Thoracic aorta (tissue), 2 donors: Measurements from ENCODE around the gene METAP1D. TPM values are rescaled to one million over a fixed set of nuclear protein-coding genes. Genes with fewer than 3 reads are reported as not detected.

Experiments used
- ATAC-seq: fragments of 150-250 bp; one replicate; pipeline ENCODE4 v1.8.0; 2017; ENCODE audit warnings: low read depth; ENCODE audit not compliant: insufficient number of reproducible peaks, low FRiP score
- DNase-seq: peaks from one replicate; pipeline ENCODE4 v3.0.0-alpha.2; 2020; ENCODE audit warnings: low spot score
- H3K27ac ChIP-seq, 2 donors: fragments of 200-600 bp; sonication (generic); 1 replicate in 1 of 2; 2 replicates in 1 of 2; pipeline ENCODE4 v1.5.1; 2016; ENCODE audit warnings: mild to moderate bottlenecking in 2 of 2, moderate library complexity in 2 of 2
- H3K27me3 ChIP-seq: fragments of 200-600 bp; sonication (generic); replicated peaks from 2 replicates; pipeline ENCODE4 v1.6.0; 2016; ENCODE audit warnings: mild to moderate bottlenecking; ENCODE audit not compliant: insufficient read depth
- H3K36me3 ChIP-seq: fragments of 200-600 bp; sonication (generic); one replicate; pipeline ENCODE4 v1.5.1; 2016
- H3K4me1 ChIP-seq, 2 donors: fragments of 200-600 bp; sonication (generic); 1 replicate in 1 of 2; 2 replicates in 1 of 2; pipeline versions ENCODE4 v1.5.1 to v1.6.0; 2016; ENCODE audit warnings: low read depth in 2 of 2, mild to moderate bottlenecking in 1 of 2; ENCODE audit not compliant: control insufficient read depth in 1 of 2
- H3K4me3 ChIP-seq: fragments of 200-600 bp; sonication (generic); 2 replicates; pipeline ENCODE4 v1.5.1; 2016; ENCODE audit warnings: mild to moderate bottlenecking
- H3K9me3 ChIP-seq: fragments of 200-600 bp; sonication (generic); 2 replicates; pipeline ENCODE4 v1.5.1; 2016
- CTCF ChIP-seq: fragments of 200-600 bp; sonication (generic); IDR thresholded peaks from one replicate; pipeline ENCODE4 v1.5.1; 2019; ENCODE audit warnings: antibody characterized with exemption
- total RNA-seq, 2 donors: library from RNA; depleted of rRNA; stranded (reverse); fragments of >200 nt; gene quantifications; one replicate each; pipeline versions ENCODE4 v1.1.0 to v1.2.3, GENCODE V29; 2016

The METAP1D gene
- total RNA-seq, 2 donors from 2014 or later, result 3.2 to 10.8 TPM

- no peak for TF ChIP-seq CTCF
- ATAC-seq, result no peak
- Histone ChIP-seq H3K4me3 (no peak overlapping the region), H3K36me3 (no peaks in the 10 kb centered on the region), H3K9me3 (no peaks in the 10 kb centered on the region), H3K27me3 (no peaks in the 10 kb centered on the region), H3K27ac (no peak overlapping the region), H3K4me1 (no peaks in the 10 kb centered on the region)
- no peak for DNase-seq
Measured at GRCh38 chr2:172073518-172073917, 73.8 kb downstream of the METAP1D start.

DNA sequence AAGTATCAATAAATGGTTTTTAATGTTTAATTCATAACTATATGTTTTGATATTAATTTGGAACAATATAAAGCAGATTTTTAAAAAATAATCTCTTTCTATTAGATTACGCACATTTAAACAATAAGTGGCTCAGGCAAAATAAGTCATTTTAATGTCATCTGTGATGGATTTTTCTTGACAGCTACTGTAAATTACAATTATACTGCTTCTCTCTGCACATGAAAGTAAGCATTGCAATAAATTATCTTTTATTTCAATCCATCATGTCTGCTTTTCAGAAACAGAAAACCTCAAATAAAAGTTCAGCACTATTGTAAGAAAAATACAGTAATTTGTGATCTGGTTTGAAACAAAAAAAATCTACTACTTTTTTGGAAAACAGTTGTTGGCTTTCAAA lies 74.5 kb downstream of the METAP1D start:
- H3K4me1 ChIP-seq, result no peaks in the 10 kb centered on the region
- DNase-seq (no peak), ATAC-seq (no peak)
- H3K9me3 ChIP-seq, result no peaks in the 10 kb centered on the region
- no peaks in the 10 kb centered on the region for H3K36me3 ChIP-seq
- no peak for TF ChIP-seq CTCF
- H3K4me3 ChIP-seq, result no peak overlapping the region
- H3K27ac ChIP-seq, result no peak overlapping the region
- H3K27me3 ChIP-seq, result no peaks in the 10 kb centered on the region

GRCh38 chr2:172079416-172079815 lies 79.7 kb downstream of the METAP1D start:
- Histone ChIP-seq H3K27ac (no peak overlapping the region), H3K4me3 (no peak overlapping the region), H3K9me3 (no peaks in the 10 kb centered on the region), H3K27me3 (peaks cover 44% of the 10 kb centered on the region), H3K4me1 (peaks cover 3 to 10% of the 10 kb centered on the region in 2 donors), H3K36me3 (no peaks in the 10 kb centered on the region)
- no peak for TF ChIP-seq CTCF
- DNase-seq (no peak), ATAC-seq (no peak)

DNA sequence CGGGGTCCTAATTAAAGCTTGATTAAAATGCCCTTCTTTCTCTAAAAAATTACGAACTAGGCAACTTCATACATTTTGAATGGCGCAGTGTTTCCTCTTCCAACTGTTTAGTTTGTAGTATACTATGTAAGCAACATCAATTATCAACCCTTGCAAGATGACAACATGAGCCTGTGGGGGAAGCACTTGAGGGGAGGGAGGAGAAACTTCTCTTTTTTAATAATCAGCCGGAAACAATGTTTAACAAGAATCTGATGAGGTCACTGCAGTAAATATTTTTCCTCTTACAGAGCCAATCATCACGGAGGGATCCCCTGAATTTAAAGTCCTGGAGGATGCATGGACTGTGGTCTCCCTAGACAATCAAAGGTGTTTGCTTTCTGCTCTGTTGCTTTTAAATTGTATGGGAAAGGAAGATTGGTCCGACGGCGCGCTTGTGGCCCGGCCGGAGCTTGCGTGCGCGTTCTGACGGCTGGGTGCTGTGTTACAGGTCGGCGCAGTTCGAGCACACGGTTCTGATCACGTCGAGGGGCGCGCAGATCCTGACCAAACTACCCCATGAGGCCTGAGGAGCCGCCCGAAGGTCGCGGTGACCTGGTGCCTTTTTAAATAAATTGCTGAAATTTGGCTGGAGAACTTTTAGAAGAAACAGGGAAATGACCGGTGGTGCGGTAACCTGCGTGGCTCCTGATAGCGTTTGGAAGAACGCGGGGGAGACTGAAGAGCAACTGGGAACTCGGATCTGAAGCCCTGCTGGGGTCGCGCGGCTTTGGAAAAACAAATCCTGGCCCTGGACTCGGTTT lies 80.3 kb downstream of the METAP1D start:
- no peak overlapping the region for H3K27ac ChIP-seq
- H3K4me1 ChIP-seq, result peaks cover 9 to 17% of the 10 kb centered on the region in 2 donors
- TF ChIP-seq CTCF, result no peak
- no peaks in the 10 kb centered on the region for H3K36me3 ChIP-seq
- DNase-seq (no peak), ATAC-seq (no peak)
- H3K4me3 ChIP-seq, result no peak overlapping the region
- peaks cover 49% of the 10 kb centered on the region for H3K27me3 ChIP-seq
- no peaks in the 10 kb centered on the region for H3K9me3 ChIP-seq

GRCh38 chr2:172080641-172081220 lies 81.0 kb downstream of the METAP1D start:
- no peaks in the 10 kb centered on the region for H3K36me3 ChIP-seq
- no peak for TF ChIP-seq CTCF
- peaks cover 13 to 24% of the 10 kb centered on the region in 2 donors for H3K4me1 ChIP-seq
- no peak overlapping the region for H3K27ac ChIP-seq
- no peak for ATAC-seq
- no peak overlapping the region for H3K4me3 ChIP-seq
- no peak for DNase-seq
- H3K27me3 ChIP-seq, result peaks cover 52% of the 10 kb centered on the region
- no peaks in the 10 kb centered on the region for H3K9me3 ChIP-seq
